Transverse colon (tissue), 4 donors: Measurements from ENCODE around the gene LILRB3.

Experiments used
- CTCF ChIP-seq, 5 experiments: fragments of 200-600 bp in 3 of 5; fragments of 450-650 bp in 2 of 5; sonication (generic) in 3 of 5; IDR thresholded peaks; 1 replicate in 2 of 5; 2 replicates in 3 of 5; pipeline ENCODE4 v1.5.1; 2016 to 2017; ENCODE audit warnings: antibody characterized with exemption in 5 of 5, inconsistent platforms in 3 of 5, mild to moderate bottlenecking in 2 of 5, moderate library complexity in 1 of 5
- POLR2A ChIP-seq: fragments of 450-650 bp; IDR thresholded peaks from one replicate; pipeline ENCODE4 v1.6.1; 2016; ENCODE audit warnings: antibody characterized with exemption, mild to moderate bottlenecking, moderate library complexity
- POLR2AphosphoS5 ChIP-seq, 3 donors: sonication (generic); formaldehyde crosslinking; IDR thresholded peaks; one replicate each; pipeline ENCODE4 v1.6.1; 2016; ENCODE audit warnings: antibody characterized with exemption in 3 of 3

DNA sequence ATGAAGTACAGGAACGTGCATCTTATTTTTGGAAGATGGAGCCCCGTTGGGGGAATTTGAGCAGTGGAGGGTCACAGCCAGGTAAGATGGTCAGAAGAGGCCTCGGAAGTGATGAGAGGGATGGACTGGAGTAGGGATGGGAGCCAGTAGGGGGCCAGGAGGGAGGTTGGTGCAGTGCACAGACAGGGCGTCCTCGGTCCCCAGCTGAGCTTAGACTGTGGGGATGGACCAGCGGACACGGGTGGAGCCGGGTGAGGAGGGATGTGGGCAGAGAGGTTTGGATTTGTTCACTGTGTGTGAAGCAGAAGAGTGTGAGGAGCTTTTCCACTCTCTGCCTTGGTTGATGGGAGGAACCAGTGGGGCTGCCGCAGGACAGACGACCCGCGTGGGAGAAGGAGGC is 11.6 kb downstream of the LILRB3 start:
- TF ChIP-seq CTCF (IDR thresholded peaks at IDR 0.05) (peak in 1 of 5 experiments; percentile 29), POLR2AphosphoS5 (IDR thresholded peaks at IDR 0.05) (no peak), POLR2A (no peak)
